SH-SY5Y (cell line): ENCODE results near the gene CXXC5.

Source experiments
- GATA2 ChIP-seq: IDR thresholded peaks from 2 replicates; pipeline ENCODE4 v1.6.1; 2011; ENCODE audit warnings: mild to moderate bottlenecking, low read depth, low read length
- GATA3 ChIP-seq: IDR thresholded peaks from 2 replicates; pipeline ENCODE4 v1.6.1; 2011; ENCODE audit warnings: low read depth, mild to moderate bottlenecking, low read length, moderate library complexity

- no peak for TF ChIP-seq GATA3
- TF ChIP-seq GATA2 = no peak
Observed at GRCh38 chr5:139635606-139636206, 12.4 kb upstream of the CXXC5 start.
